ENCODE data around the gene QSOX2. TPM values are rescaled to one million over a fixed set of nuclear protein-coding genes. Genes with fewer than 3 reads are reported as not detected.

Gene QSOX2
- total RNA-seq, 2 experiments from 2014 or later, result 17.7 to 18.0 TPM

- CTCF ChIA-PET, result interaction anchor here (0.6 to 1.4 kb wide), 3 partner anchors 16 to 132 kb away, joined by 3 to 5 read pairs (median 3); no protein-coding TSS in a partner anchor
- peaks cover 4% of the 10 kb centered on the region for H3K4me1 Mint-ChIP-seq (ENCODE audit: low read depth)
- H3K27ac Mint-ChIP-seq, result no peak overlapping the region
- no peak overlapping the region for H3K4me3 Mint-ChIP-seq
- no peak for DNase-seq
- no peaks in the 10 kb centered on the region for H3K36me3 Mint-ChIP-seq (ENCODE audit: low read depth)
- intact Hi-C loops (cut with micrococcal nuclease), result no loop called here
- H3K9me3 Mint-ChIP-seq, result no peaks in the 10 kb centered on the region
- H3K27me3 Mint-ChIP-seq (ENCODE audit: low read depth), result no peaks in the 10 kb centered on the region
Measured at GRCh38 chr9:136250676-136251075, 5.1 kb upstream of the QSOX2 start.

- intact Hi-C loops (cut with micrococcal nuclease), result loop anchor here (10.0 kb wide), 1 partner anchor 285 kb away; the partner anchor contains the start of gene UBAC1
- H3K36me3 Mint-ChIP-seq (ENCODE audit: low read depth), result no peaks in the 10 kb centered on the region
- CTCF ChIA-PET, result interaction anchor here (0.6 to 1.4 kb wide), 3 partner anchors 17 to 133 kb away, joined by 3 to 5 read pairs (median 3); no protein-coding TSS in a partner anchor
- H3K27ac Mint-ChIP-seq, result no peak overlapping the region
- no peaks in the 10 kb centered on the region for H3K27me3 Mint-ChIP-seq (ENCODE audit: low read depth)
- H3K9me3 Mint-ChIP-seq, result no peaks in the 10 kb centered on the region
- H3K4me1 Mint-ChIP-seq (ENCODE audit: low read depth), result peaks cover 4% of the 10 kb centered on the region
- no peak for DNase-seq
- no peak overlapping the region for H3K4me3 Mint-ChIP-seq
Measured at GRCh38 chr9:136249877-136250559, 4.4 kb upstream of the QSOX2 start.

- Mint-ChIP-seq H3K27ac (no peak overlapping the region), H3K4me1 (ENCODE audit: low read depth) (peaks cover 11% of the 10 kb centered on the region), H3K27me3 (ENCODE audit: low read depth) (no peaks in the 10 kb centered on the region), H3K9me3 (no peaks in the 10 kb centered on the region), H3K36me3 (ENCODE audit: low read depth) (peaks cover 2% of the 10 kb centered on the region), H3K4me3 (no peak overlapping the region)
- CTCF ChIA-PET, result no interaction called here
- intact Hi-C loops (cut with micrococcal nuclease), result loop anchor here (10.0 kb wide), 1 partner anchor 284 kb away; the partner anchor contains the start of gene UBAC1
- no peak for DNase-seq
Measured at GRCh38 chr9:136248951-136249876, 3.6 kb upstream of the QSOX2 start.

GRCh38 chr9:136247947-136248637, 2.5 kb upstream of the QSOX2 start:
- no peak for DNase-seq
- Mint-ChIP-seq H3K27ac (no peak overlapping the region), H3K4me1 (ENCODE audit: low read depth) (peaks cover 22% of the 10 kb centered on the region), H3K4me3 (no peak overlapping the region), H3K36me3 (ENCODE audit: low read depth) (peaks cover 2% of the 10 kb centered on the region), H3K27me3 (ENCODE audit: low read depth) (no peaks in the 10 kb centered on the region), H3K9me3 (no peaks in the 10 kb centered on the region)
- intact Hi-C loops (cut with micrococcal nuclease), result loop anchor here (10.0 kb wide), 1 partner anchor 283 kb away; the partner anchor contains the start of gene UBAC1
- CTCF ChIA-PET, result interaction anchor here (1.0 kb wide), 1 partner anchor 20 kb away, joined by 3 read pairs; no protein-coding TSS in a partner anchor

- Mint-ChIP-seq H3K4me1 (ENCODE audit: low read depth) (peaks cover 27% of the 10 kb centered on the region), H3K27me3 (ENCODE audit: low read depth) (no peaks in the 10 kb centered on the region), H3K4me3 (no peak overlapping the region), H3K36me3 (ENCODE audit: low read depth) (peaks cover 2% of the 10 kb centered on the region), H3K27ac (no peak overlapping the region), H3K9me3 (no peaks in the 10 kb centered on the region)
- CTCF ChIA-PET, result interaction anchor here (1.0 kb wide), 1 partner anchor 21 kb away, joined by 3 read pairs; no protein-coding TSS in a partner anchor
- no peak for DNase-seq
- intact Hi-C loops (cut with micrococcal nuclease), result loop anchor here (10.0 kb wide), 1 partner anchor 283 kb away; the partner anchor contains the start of gene UBAC1
Measured at GRCh38 chr9:136247551-136247916, 1.9 kb upstream of the QSOX2 start.

- Mint-ChIP-seq H3K9me3 (no peaks in the 10 kb centered on the region), H3K36me3 (ENCODE audit: low read depth) (peaks cover 2% of the 10 kb centered on the region), H3K27me3 (ENCODE audit: low read depth) (no peaks in the 10 kb centered on the region), H3K4me3 (no peak overlapping the region), H3K27ac (no peak overlapping the region), H3K4me1 (ENCODE audit: low read depth) (peaks cover 27% of the 10 kb centered on the region)
- intact Hi-C loops (cut with micrococcal nuclease), result loop anchor here (10.0 kb wide), 1 partner anchor 282 kb away; the partner anchor contains the start of gene UBAC1
- CTCF ChIA-PET, result no interaction called here
- DNase-seq, result no peak
Measured at GRCh38 chr9:136246849-136247550, 1.4 kb upstream of the QSOX2 start.

GRCh38 chr9:136244969-136245218, 718 bp downstream of the QSOX2 start:
- Mint-ChIP-seq H3K27ac (peak overlapping the region; percentile 88), H3K36me3 (ENCODE audit: low read depth) (peaks cover 2% of the 10 kb centered on the region), H3K9me3 (no peaks in the 10 kb centered on the region), H3K27me3 (ENCODE audit: low read depth) (no peaks in the 10 kb centered on the region), H3K4me1 (ENCODE audit: low read depth) (peaks cover 35% of the 10 kb centered on the region), H3K4me3 (peak overlapping the region; percentile 92)
- CTCF ChIA-PET, result interaction anchor here (1.0 kb wide), 1 partner anchor 22 kb away, joined by 3 read pairs; no protein-coding TSS in a partner anchor
- intact Hi-C loops (cut with micrococcal nuclease), result loop anchor here (1.0 to 10.0 kb wide), 9 partner anchors 13 to 294 kb away; partner anchors contain the start of genes DNLZ, SEC16A, TMEM250 and UBAC1
- DNase-seq, result no peak

GRCh38 chr9:136244122-136244968, 1.3 kb downstream of the QSOX2 start:
- intact Hi-C loops (cut with micrococcal nuclease), result loop anchor here (1.0 to 10.0 kb wide), 6 partner anchors 12 to 295 kb away; partner anchors contain the start of genes TMEM250 and UBAC1
- CTCF ChIA-PET, result no interaction called here

GRCh38 chr9:136243631-136244030, 2.0 kb downstream of the QSOX2 start:
- CTCF ChIA-PET, result no interaction called here
- intact Hi-C loops (cut with micrococcal nuclease), result loop anchor here (1.0 to 10.0 kb wide), 6 partner anchors 11 to 296 kb away; partner anchors contain the start of genes TMEM250 and UBAC1

More at GRCh38 chr9:136244122-136244968, 1.3 kb downstream of the QSOX2 start:
- peak overlapping the region; percentile 88 for H3K27ac Mint-ChIP-seq
- peak; percentile 86 for DNase-seq
- H3K36me3 Mint-ChIP-seq (ENCODE audit: low read depth), result peaks cover 2% of the 10 kb centered on the region
- H3K4me3 Mint-ChIP-seq, result peak overlapping the region; percentile 92
- no peaks in the 10 kb centered on the region for H3K9me3 Mint-ChIP-seq
- peaks cover 35% of the 10 kb centered on the region for H3K4me1 Mint-ChIP-seq (ENCODE audit: low read depth)
- no peaks in the 10 kb centered on the region for H3K27me3 Mint-ChIP-seq (ENCODE audit: low read depth)

GRCh38 chr9:136242918-136243525, 2.6 kb downstream of the QSOX2 start:
- Mint-ChIP-seq H3K4me3 (no peak overlapping the region), H3K36me3 (ENCODE audit: low read depth) (peaks cover 2% of the 10 kb centered on the region), H3K27me3 (ENCODE audit: low read depth) (no peaks in the 10 kb centered on the region), H3K9me3 (no peaks in the 10 kb centered on the region), H3K4me1 (ENCODE audit: low read depth) (peaks cover 35% of the 10 kb centered on the region), H3K27ac (no peak overlapping the region)
- intact Hi-C loops (cut with micrococcal nuclease), result loop anchor here (10.0 kb wide), 1 partner anchor 278 kb away; the partner anchor contains the start of gene UBAC1
- CTCF ChIA-PET, result no interaction called here
- DNase-seq, result no peak

More at GRCh38 chr9:136243631-136244030, 2.0 kb downstream of the QSOX2 start:
- peak overlapping the region; percentile 88 for H3K27ac Mint-ChIP-seq
- H3K4me1 Mint-ChIP-seq (ENCODE audit: low read depth), result peaks cover 35% of the 10 kb centered on the region
- DNase-seq, result peak; percentile 21
- H3K9me3 Mint-ChIP-seq, result no peaks in the 10 kb centered on the region
- H3K4me3 Mint-ChIP-seq, result peak overlapping the region; percentile 92
- H3K36me3 Mint-ChIP-seq (ENCODE audit: low read depth), result peaks cover 2% of the 10 kb centered on the region
- no peaks in the 10 kb centered on the region for H3K27me3 Mint-ChIP-seq (ENCODE audit: low read depth)
